GM21576 (cell line): ENCODE data around the gene ATP13A3.

Experiments
- ATAC-seq: cut with Tn5 transposase; IDR thresholded peaks from one replicate; pipeline ENCODE4 v1.9.1; 2021; ENCODE audit warnings: mild to moderate bottlenecking, moderate library complexity; ENCODE audit not compliant: unreplicated experiment

ATP13A3 gene

GRCh38 chr3:194376241-194376560, 110.6 kb downstream of the ATP13A3 start:
- ATAC-seq = no peak

GRCh38 chr3:194375473-194376240, 111.1 kb downstream of the ATP13A3 start:
- ATAC-seq = no peak

GRCh38 chr3:194374935-194375334, 111.9 kb downstream of the ATP13A3 start:
- ATAC-seq = no peak

GRCh38 chr3:194373899-194374298, 112.9 kb downstream of the ATP13A3 start:
- no peak for ATAC-seq

- ATAC-seq = no peak
These were observed 113.8 kb downstream of the ATP13A3 start for GRCh38 chr3:194373028-194373427.

- no peak for ATAC-seq
These were observed 116.0 kb downstream of the ATP13A3 start for GRCh38 chr3:194370753-194371152.

- no peak for ATAC-seq
These were observed 117.1 kb downstream of the ATP13A3 start, which contains the start of gene LRRC15 for GRCh38 chr3:194369522-194370279. TSS of gene LRRC15 (minus strand) at chr3:194369743. CDS start at chr3:194361043, 8,700 bp downstream.

- no peak for ATAC-seq
These were observed 117.9 kb downstream of the ATP13A3 start for GRCh38 chr3:194368918-194369317.

- ATAC-seq = no peak
These were observed 118.6 kb downstream of the ATP13A3 start for GRCh38 chr3:194367992-194368841.

GRCh38 chr3:194365978-194366490, 120.8 kb downstream of the ATP13A3 start:
- ATAC-seq = no peak

GRCh38 chr3:194365526-194365925, 121.3 kb downstream of the ATP13A3 start:
- no peak for ATAC-seq

GRCh38 chr3:194364652-194365434, 122.0 kb downstream of the ATP13A3 start:
- ATAC-seq = no peak

GRCh38 chr3:194364314-194364651, 122.5 kb downstream of the ATP13A3 start:
- ATAC-seq = no peak

- no peak for ATAC-seq
These were observed 126.2 kb downstream of the ATP13A3 start for GRCh38 chr3:194360568-194360967.

- ATAC-seq = no peak
These were observed 129.1 kb downstream of the ATP13A3 start for GRCh38 chr3:194357681-194358080.

- ATAC-seq = no peak
These were observed 131.4 kb downstream of the ATP13A3 start for GRCh38 chr3:194355379-194355778.

GRCh38 chr3:194354315-194354714, 132.5 kb downstream of the ATP13A3 start:
- no peak for ATAC-seq
